ENCODE results near the gene HTR6.
A peak's percentile ranks its signal among the peaks of the same experiment; 100 is the strongest.

HTR6 gene

GRCh38 chr1:19620786-19621185 lies 43.9 kb upstream of the HTR6 start:
- TF ChIP-seq, protein P1, sequence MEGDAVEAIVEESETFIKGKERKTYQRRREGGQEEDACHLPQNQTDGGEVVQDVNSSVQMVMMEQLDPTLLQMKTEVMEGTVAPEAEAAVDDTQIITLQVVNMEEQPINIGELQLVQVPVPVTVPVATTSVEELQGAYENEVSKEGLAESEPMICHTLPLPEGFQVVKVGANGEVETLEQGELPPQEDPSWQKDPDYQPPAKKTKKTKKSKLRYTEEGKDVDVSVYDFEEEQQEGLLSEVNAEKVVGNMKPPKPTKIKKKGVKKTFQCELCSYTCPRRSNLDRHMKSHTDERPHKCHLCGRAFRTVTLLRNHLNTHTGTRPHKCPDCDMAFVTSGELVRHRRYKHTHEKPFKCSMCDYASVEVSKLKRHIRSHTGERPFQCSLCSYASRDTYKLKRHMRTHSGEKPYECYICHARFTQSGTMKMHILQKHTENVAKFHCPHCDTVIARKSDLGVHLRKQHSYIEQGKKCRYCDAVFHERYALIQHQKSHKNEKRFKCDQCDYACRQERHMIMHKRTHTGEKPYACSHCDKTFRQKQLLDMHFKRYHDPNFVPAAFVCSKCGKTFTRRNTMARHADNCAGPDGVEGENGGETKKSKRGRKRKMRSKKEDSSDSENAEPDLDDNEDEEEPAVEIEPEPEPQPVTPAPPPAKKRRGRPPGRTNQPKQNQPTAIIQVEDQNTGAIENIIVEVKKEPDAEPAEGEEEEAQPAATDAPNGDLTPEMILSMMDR (IDR thresholded peaks at IDR 0.05; ENCODE audit: low read depth, low read length): no peak
- DNase-seq (ENCODE audit: low read depth in 2 of 2): peak; percentile 31 to 54
- H3K4me3 ChIP-seq (replicated peaks in 1 of 2; ENCODE audit: low read depth in 2 of 2, low read length in 2 of 2): no peak overlapping the region

DNA sequence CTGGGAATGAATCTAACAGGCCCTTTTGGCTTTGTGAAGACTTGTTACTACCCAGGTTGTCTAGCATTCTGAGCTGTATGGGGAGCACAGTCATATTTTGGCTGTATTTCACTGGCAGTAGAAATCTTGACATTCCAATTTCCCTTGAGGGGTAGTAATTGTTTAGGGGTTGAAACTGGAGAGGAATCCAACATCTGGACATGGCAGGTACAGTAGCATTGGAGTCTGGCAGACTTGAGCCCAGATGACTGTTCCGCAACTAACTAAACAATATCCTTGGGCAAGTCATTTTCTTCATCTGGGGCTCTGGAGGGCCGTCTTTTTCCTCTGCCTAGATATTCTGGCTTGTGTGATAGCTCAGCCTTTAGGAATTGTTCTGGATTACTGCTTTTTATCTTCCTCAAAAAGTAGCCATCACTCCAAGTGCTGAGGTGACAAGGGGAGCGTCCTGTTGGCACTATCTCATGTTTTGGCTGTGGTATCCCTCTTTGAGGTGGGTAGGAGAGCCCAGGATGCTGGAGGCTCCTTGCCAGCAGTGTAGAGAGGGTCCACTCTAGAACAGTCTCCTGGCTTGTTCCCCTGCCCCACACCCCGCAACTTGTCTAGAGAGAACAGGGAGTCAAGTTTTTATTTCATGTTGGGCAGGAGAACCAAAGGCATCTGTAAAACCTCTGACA lies 43.3 kb upstream of the HTR6 start:
- DNase-seq (ENCODE audit: low read depth in 2 of 2): peak in 1 of 2 donors; percentile 33
- H3K4me3 ChIP-seq (replicated peaks in 1 of 2; ENCODE audit: low read depth in 2 of 2, low read length in 2 of 2): no peak overlapping the region
- TF ChIP-seq, protein P1 (IDR thresholded peaks at IDR 0.05; ENCODE audit: low read depth, low read length): no peak

DNA sequence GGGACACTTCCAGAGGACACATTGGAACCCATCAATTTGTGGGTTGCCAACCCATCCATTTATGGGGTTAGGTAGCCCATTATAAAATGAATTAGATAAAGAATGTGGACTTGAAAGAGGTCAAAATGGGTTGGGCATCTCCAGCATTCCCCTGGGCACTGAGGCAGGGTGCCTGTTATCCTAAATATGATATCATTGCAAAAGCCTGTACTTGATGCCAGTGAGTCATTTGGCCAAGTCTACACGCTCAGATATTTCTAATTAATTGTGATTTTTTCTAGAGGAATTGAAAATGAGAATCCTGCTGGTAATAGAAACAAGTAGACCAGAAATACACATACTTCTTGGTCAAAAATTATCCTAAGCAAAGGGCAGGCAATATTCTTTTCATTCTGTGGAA lies 42.5 kb upstream of the HTR6 start:
- TF ChIP-seq, protein P1 (IDR thresholded peaks at IDR 0.05; ENCODE audit: low read depth, low read length): no peak
- peak; percentile 40 to 74 for DNase-seq (ENCODE audit: low read depth in 2 of 2)
- H3K4me3 ChIP-seq (replicated peaks in 1 of 2; ENCODE audit: low read depth in 2 of 2, low read length in 2 of 2): no peak overlapping the region

DNA sequence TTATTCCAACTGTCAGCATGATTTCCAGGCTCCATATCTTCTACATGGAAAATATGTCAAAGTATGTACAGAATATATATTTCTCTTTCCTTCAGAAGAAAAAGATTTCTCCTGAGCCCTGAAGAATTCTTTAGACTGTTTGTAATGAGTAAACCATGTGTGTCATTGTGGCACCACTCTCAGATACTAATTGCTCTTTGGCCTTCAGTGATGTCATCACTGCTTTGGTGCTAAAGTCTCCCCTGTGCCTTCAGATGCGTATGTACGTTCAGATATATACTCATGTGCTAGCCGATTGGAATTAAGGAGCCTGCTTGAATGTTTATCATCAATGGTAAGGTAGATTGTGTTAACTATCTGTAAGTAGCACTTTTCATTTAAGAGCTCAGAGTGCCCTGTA lies 41.2 kb upstream of the HTR6 start:
- no peak overlapping the region for H3K4me3 ChIP-seq (replicated peaks in 1 of 2; ENCODE audit: low read depth in 2 of 2, low read length in 2 of 2)
- TF ChIP-seq, protein P1 (IDR thresholded peaks at IDR 0.05; ENCODE audit: low read depth, low read length): no peak
- peak in 1 of 2 donors; percentile 50 for DNase-seq (ENCODE audit: low read depth in 2 of 2)

- H3K4me3 ChIP-seq (replicated peaks in 1 of 2; ENCODE audit: low read depth in 2 of 2, low read length in 2 of 2): no peak overlapping the region
- DNase-seq (ENCODE audit: low read depth in 2 of 2): no peak
- TF ChIP-seq, protein P1 (IDR thresholded peaks at IDR 0.05; ENCODE audit: low read depth, low read length): no peak
Observed at GRCh38 chr1:19625291-19625937, 39.3 kb upstream of the HTR6 start.

GRCh38 chr1:19628879-19629278 lies 35.8 kb upstream of the HTR6 start:
- TF ChIP-seq, protein P1 (IDR thresholded peaks at IDR 0.05; ENCODE audit: low read depth, low read length): no peak

More at GRCh38 chr1:19628879-19629278, 35.8 kb upstream of the HTR6 start:
- DNase-seq (ENCODE audit: low read depth in 2 of 2): no peak
- H3K4me3 ChIP-seq (replicated peaks in 1 of 2; ENCODE audit: low read depth in 2 of 2, low read length in 2 of 2): no peak overlapping the region

All from cardiac fibroblast (primary cell).